Measurements from ENCODE around the gene BRAF. TPM values are rescaled to one million over a fixed set of nuclear protein-coding genes. Genes with fewer than 3 reads are reported as not detected.

BRAF gene
- total and polyA plus RNA-seq, 2 donors (not counting 3 experiments of a cell fraction or from before 2014, with no cell fraction given): 6.6 to 26.2 TPM

DNA sequence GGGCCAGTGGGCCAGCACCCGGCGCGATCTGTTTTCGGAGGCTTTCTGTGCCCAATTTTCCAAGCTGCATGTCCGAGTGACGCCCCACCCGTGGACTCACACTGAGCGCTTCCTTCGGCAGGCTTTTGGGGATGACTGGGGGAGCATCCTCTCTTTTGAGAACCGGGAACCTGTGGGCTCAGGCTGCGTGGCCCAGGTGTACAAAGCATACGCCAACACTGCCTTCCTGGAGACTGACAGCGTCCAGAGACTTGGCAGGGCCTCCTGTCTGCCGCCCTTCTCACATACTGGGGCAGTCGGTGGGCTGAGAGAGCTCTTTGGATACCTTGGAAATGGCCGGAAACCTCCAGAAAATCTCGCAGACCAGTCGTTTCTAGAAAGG is 251.0 kb downstream of the BRAF start:
- TF ChIP-seq JUN (IDR thresholded peaks at IDR 0.05; ENCODE audit: borderline replicate concordance, insufficient read depth, insufficient read length, low read depth) (no peak), MYC (IDR thresholded peaks at IDR 0.05; ENCODE audit: low read depth, low read length) (no peak), FOS (IDR thresholded peaks at IDR 0.05; ENCODE audit: borderline replicate concordance, insufficient read depth, low read length) (no peak), POLR2AphosphoS5 (IDR thresholded peaks at IDR 0.05; ENCODE audit: insufficient read depth, low read depth, low read length) (no peak)
- TF ChIP-seq, protein P1, sequence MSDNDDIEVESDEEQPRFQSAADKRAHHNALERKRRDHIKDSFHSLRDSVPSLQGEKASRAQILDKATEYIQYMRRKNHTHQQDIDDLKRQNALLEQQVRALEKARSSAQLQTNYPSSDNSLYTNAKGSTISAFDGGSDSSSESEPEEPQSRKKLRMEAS (IDR thresholded peaks at IDR 0.05; ENCODE audit: insufficient read depth, insufficient read length): no peak
- TF ChIP-seq, protein P2, sequence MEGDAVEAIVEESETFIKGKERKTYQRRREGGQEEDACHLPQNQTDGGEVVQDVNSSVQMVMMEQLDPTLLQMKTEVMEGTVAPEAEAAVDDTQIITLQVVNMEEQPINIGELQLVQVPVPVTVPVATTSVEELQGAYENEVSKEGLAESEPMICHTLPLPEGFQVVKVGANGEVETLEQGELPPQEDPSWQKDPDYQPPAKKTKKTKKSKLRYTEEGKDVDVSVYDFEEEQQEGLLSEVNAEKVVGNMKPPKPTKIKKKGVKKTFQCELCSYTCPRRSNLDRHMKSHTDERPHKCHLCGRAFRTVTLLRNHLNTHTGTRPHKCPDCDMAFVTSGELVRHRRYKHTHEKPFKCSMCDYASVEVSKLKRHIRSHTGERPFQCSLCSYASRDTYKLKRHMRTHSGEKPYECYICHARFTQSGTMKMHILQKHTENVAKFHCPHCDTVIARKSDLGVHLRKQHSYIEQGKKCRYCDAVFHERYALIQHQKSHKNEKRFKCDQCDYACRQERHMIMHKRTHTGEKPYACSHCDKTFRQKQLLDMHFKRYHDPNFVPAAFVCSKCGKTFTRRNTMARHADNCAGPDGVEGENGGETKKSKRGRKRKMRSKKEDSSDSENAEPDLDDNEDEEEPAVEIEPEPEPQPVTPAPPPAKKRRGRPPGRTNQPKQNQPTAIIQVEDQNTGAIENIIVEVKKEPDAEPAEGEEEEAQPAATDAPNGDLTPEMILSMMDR (IDR thresholded peaks at IDR 0.05; ENCODE audit: extremely low read depth in 1 of 2, insufficient read depth in 1 of 2, low read depth in 1 of 2, low read length in 2 of 2): no peak
- ChIA-PET POLR2A (no interaction called here), CTCF (interaction anchor here (1.0 to 3.7 kb wide), 5 partner anchors 21 to 976 kb away, joined by 3 to 19 read pairs (median 10); no protein-coding TSS in a partner anchor)
- Histone ChIP-seq H3K36me3 (ENCODE audit: control insufficient read depth in 2 of 2, extremely low read depth in 1 of 2, insufficient read depth in 2 of 2, low read length in 2 of 2) (peaks cover 0 to under 1% of the 10 kb centered on the region in 2 experiments), H3K27ac (ENCODE audit: insufficient read depth, low read depth, low read length) (no peak overlapping the region), H4K20me1 (replicated peaks; ENCODE audit: control insufficient read depth, extremely low read depth, insufficient read depth, low read length) (no peaks in the 10 kb centered on the region), H2AFZ (ENCODE audit: low read depth, low read length) (peak overlapping the region; percentile 70), H3K27me3 (ENCODE audit: control insufficient read depth in 2 of 2, insufficient read depth in 2 of 2, low read length in 2 of 2) (peaks cover 0 to 3% of the 10 kb centered on the region in 2 experiments), H3K9me1 (replicated peaks; ENCODE audit: control insufficient read depth, extremely low read depth, insufficient read depth, low read length) (no peaks in the 10 kb centered on the region), H3K4me2 (ENCODE audit: insufficient read depth, low read length) (peak overlapping the region; percentile 16), H3K79me2 (ENCODE audit: control insufficient read depth, insufficient read depth, low read length) (no peaks in the 10 kb centered on the region), H3K4me3 (replicated peaks in 1 of 3; ENCODE audit: insufficient read depth in 1 of 3, low read depth in 1 of 3, low read length in 3 of 3) (peak overlapping the region in 2 of 3 experiments; percentile 22 to 76), H3K9me3 (replicated peaks; ENCODE audit: control insufficient read depth, insufficient read depth, low read length) (no peaks in the 10 kb centered on the region), H3K9ac (replicated peaks; ENCODE audit: extremely low read depth, insufficient read depth, low read length) (no peak overlapping the region), H3K4me1 (ENCODE audit: control insufficient read depth, extremely low read depth, insufficient read depth, low read length) (peaks cover 8% of the 10 kb centered on the region)
- dilution Hi-C loops (cut with MboI; ENCODE audit: extremely low pct_ligation_motif_present, low sequenced_read_pairs): no loop called here
- DNase-seq (ENCODE audit: low read depth, low spot score) (no peak), FAIRE-seq (no peak)
- intact Hi-C loops (cut with micrococcal nuclease): loop anchor here (5.0 to 10.0 kb wide), 2 partner anchors 859 to 981 kb away; no protein-coding TSS in a partner anchor
- BruUV-seq (replicated peaks): no TSS peak

Measured in endothelial cell of umbilical vein (primary cell).